Activated CD4-positive, alpha-beta memory T cell treated with anti-CD3 and anti-CD28 coated beads, Interleukin-2, amount 10 ng/mL, durations not matched to agents 7 days and 5 days (primary cell): ENCODE measurements around the gene CBFA2T3. TPM values are rescaled to one million over a fixed set of nuclear protein-coding genes. Genes with fewer than 3 reads are reported as not detected.

ENCODE experiments used
- CTCF ChIA-PET: fragments of 350-600 bp; sonication (Branson Sonifier 250); formaldehyde crosslinking; loops from one replicate; lab custom pipeline; 2021; ENCODE audit warnings: antibody characterized with exemption, inconsistent platforms; lab: Charles Lee
- POLR2A ChIA-PET: fragments of 350-600 bp; sonication (Branson Sonifier 250); formaldehyde crosslinking; loops from one replicate; lab custom pipeline; 2021; ENCODE audit warnings: antibody characterized with exemption; lab: Charles Lee
- DNase-seq: peaks from one replicate; pipeline ENCODE4 v3.0.0-alpha.2; 2020
- H3K27ac Mint-ChIP-seq: one replicate; pipeline ENCODE4 v1.8.0; 2021; ENCODE audit warnings: mild to moderate bottlenecking, mixed read lengths
- H3K27me3 Mint-ChIP-seq: one replicate; pipeline ENCODE4 v1.8.0; 2021; ENCODE audit warnings: mixed read lengths
- H3K36me3 Mint-ChIP-seq: one replicate; pipeline ENCODE4 v1.8.0; 2021; ENCODE audit warnings: low read depth, mixed read lengths
- H3K4me1 Mint-ChIP-seq: one replicate; pipeline ENCODE4 v1.8.0; 2021; ENCODE audit warnings: mixed read lengths
- H3K4me3 Mint-ChIP-seq: one replicate; pipeline ENCODE4 v1.8.0; 2021; ENCODE audit warnings: mild to moderate bottlenecking, mixed read lengths
- H3K9me3 Mint-ChIP-seq: one replicate; pipeline ENCODE4 v1.8.0; 2021; ENCODE audit warnings: mixed read lengths
- total RNA-seq, 2 experiments: library from RNA; stranded (reverse); gene quantifications; one replicate each; pipeline ENCODE4 v1.2.3, GENCODE V29; 2021

Gene CBFA2T3
- total RNA-seq, 2 experiments from 2014 or later, result not detected

DNA sequence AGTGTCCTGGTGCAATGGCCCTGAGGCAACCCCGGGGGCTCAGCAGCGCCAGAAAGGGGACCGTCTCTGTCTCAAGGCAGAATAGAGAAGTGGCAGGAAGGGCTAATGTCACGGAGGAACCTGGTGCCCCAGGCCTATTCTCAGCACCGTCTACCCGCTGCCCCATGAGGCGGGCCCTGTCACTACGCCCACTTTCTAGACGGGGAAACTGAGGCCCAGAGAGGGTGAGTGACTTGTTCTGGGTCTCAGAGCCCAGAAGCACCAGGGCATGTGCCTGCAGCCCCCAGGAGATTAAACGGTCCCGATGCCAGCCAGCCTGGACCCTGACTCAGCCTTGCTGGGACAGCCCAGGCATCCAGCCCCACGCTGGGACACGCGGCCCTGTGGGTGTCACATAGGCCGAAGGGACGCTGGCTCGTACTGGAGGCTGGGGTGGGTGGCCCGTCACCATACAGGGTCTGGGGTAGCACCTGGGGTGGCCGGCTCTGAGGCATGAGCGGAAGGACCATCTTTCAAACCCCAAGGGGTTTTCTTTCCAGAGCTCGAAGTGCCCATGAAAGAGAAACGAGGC is 70.4 kb downstream of the CBFA2T3 start:
- ChIA-PET CTCF (no interaction called here), POLR2A (no interaction called here)
- H3K4me3 Mint-ChIP-seq, result no peak overlapping the region
- H3K27ac Mint-ChIP-seq, result no peak overlapping the region
- no peaks in the 10 kb centered on the region for H3K9me3 Mint-ChIP-seq
- H3K4me1 Mint-ChIP-seq, result no peaks in the 10 kb centered on the region
- no peaks in the 10 kb centered on the region for H3K27me3 Mint-ChIP-seq
- no peaks in the 10 kb centered on the region for H3K36me3 Mint-ChIP-seq
- no peak for DNase-seq

DNA sequence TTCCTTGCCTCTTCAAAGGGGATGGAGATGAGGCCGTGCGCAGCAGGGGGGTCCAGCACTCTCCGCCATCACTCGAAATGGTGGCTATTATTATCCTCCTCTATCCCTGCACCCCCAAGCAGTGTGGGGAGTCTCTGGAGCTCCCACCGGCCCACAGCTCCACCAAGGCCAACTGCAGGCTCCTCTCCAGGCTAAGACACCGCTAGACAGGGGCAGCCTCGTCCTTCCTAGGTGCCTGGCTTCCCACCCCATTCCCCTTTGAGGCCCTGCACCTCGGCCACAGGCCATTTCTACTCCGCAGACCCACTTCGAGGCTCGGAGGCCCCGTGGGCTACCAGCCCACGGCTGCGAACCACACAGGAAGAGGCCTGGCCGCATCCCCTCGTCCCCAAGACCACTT is 71.0 kb downstream of the CBFA2T3 start:
- no peaks in the 10 kb centered on the region for H3K27me3 Mint-ChIP-seq
- H3K4me3 Mint-ChIP-seq, result no peak overlapping the region
- H3K9me3 Mint-ChIP-seq, result no peaks in the 10 kb centered on the region
- no peak overlapping the region for H3K27ac Mint-ChIP-seq
- H3K4me1 Mint-ChIP-seq, result no peaks in the 10 kb centered on the region
- H3K36me3 Mint-ChIP-seq, result no peaks in the 10 kb centered on the region
- CTCF ChIA-PET, result no interaction called here
- no peak for DNase-seq
- POLR2A ChIA-PET, result no interaction called here

DNA sequence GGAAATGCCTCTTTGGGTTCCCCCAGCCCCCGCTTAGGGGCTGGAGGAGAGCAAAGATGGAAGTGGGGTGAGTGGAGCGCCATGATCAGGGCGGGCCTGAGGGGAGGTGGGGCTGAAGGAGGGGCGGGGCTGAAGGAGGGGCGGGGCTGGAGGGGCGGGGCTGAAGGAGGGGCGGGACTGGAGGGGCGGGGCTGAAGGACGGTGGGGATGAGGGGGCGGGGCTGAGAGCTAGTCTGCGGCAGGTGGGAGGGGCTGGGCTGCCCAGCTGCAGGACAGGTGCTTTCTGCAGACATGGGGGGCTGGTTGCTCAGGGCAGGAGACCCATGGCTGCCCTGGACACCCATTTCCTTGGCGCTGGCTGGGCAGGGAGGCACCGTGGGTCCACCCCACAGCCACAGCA is 71.4 kb downstream of the CBFA2T3 start:
- Mint-ChIP-seq H3K36me3 (no peaks in the 10 kb centered on the region), H3K27me3 (no peaks in the 10 kb centered on the region), H3K4me3 (no peak overlapping the region), H3K27ac (no peak overlapping the region), H3K4me1 (no peaks in the 10 kb centered on the region), H3K9me3 (no peaks in the 10 kb centered on the region)
- ChIA-PET CTCF (no interaction called here), POLR2A (no interaction called here)
- no peak for DNase-seq

DNA sequence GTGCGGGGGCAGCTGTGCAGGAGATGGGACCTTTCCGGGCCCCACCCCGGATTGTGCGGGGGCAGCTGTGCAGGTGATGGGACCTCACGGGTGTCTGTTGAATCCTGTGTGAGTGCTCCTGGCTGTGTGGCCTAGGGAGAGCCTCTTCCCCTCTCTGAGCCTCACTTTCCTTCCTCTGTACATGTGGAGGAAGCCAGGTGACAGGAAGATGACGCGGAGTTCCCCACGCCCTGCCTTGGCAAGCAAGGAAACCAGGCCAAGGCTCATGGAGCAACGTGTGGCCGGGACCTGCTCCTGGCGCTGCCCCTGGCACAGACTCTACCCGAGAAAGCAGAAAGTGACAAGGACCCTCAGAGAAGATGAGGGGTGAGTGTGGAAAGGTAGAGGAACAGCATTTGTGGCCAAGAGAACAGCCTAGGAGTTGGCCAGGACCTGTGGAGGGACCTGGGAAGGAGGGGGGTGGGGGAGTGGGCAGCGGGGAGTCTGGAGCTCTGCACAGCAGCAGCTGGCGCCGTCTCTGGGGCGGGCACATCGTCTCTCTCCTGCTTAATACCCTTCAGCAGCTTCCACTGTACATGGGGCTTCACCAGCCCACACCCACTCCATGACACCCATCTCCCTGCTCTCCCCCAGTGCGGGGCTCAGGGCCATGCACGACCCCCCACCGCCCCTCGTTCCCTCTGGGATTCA is 72.2 kb downstream of the CBFA2T3 start:
- CTCF ChIA-PET, result no interaction called here
- no peaks in the 10 kb centered on the region for H3K36me3 Mint-ChIP-seq

DNA sequence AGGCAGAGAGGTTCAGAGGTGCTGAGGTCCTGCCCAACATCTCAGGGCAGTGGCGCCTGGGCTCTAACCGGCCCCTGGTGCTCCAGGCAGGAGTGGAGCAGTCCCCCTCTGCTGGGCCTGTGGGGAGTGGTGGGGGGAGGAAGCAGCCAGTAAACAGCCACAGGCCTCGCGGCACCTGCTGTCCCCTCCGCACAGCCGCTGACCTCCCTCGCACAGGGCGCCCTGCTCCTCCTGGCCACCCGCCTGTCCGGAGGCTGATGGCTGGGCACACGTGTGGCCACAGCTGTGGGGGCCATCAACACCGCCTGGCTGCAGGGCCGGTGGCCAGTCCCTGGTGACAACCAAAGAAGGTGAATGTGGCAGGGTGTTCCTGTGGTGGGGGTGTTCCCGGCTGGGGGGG is 73.7 kb downstream of the CBFA2T3 start:
- H3K27ac Mint-ChIP-seq, result no peak overlapping the region
- H3K36me3 Mint-ChIP-seq, result no peaks in the 10 kb centered on the region
- H3K9me3 Mint-ChIP-seq, result no peaks in the 10 kb centered on the region
- CTCF ChIA-PET, result no interaction called here
- POLR2A ChIA-PET, result no interaction called here
- H3K4me1 Mint-ChIP-seq, result no peaks in the 10 kb centered on the region
- no peak for DNase-seq
- H3K27me3 Mint-ChIP-seq, result no peaks in the 10 kb centered on the region
- H3K4me3 Mint-ChIP-seq, result no peak overlapping the region

More for the DNA sequence above, 72.2 kb downstream of the CBFA2T3 start:
- POLR2A ChIA-PET, result no interaction called here
- H3K4me3 Mint-ChIP-seq, result no peak overlapping the region
- no peak for DNase-seq
- no peaks in the 10 kb centered on the region for H3K27me3 Mint-ChIP-seq
- H3K9me3 Mint-ChIP-seq, result no peaks in the 10 kb centered on the region
- H3K4me1 Mint-ChIP-seq, result no peaks in the 10 kb centered on the region
- no peak overlapping the region for H3K27ac Mint-ChIP-seq

DNA sequence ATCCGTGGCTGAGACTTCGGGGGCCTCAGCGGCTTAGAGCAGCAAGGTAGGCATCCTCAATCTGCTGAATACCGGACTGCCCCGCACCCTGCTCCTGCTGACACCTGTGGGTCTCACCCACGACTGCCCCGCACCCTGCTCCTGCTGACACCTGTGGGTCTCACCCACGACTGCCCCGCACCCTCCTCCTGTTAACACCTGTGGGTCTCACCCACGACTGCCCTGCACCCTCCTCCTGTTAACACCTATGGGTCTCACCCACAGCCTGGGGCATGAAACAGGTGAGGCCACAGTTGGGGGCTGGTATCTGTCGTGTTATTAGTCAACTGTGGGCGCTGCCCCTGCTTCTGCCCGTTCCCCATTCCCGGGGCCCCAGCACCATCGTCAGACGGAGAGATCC is 74.3 kb downstream of the CBFA2T3 start:
- H3K9me3 Mint-ChIP-seq, result no peaks in the 10 kb centered on the region
- H3K4me1 Mint-ChIP-seq, result no peaks in the 10 kb centered on the region
- H3K36me3 Mint-ChIP-seq, result no peaks in the 10 kb centered on the region
- H3K27ac Mint-ChIP-seq, result no peak overlapping the region
- CTCF ChIA-PET, result no interaction called here
- no peaks in the 10 kb centered on the region for H3K27me3 Mint-ChIP-seq
- no peak for DNase-seq
- no peak overlapping the region for H3K4me3 Mint-ChIP-seq
- POLR2A ChIA-PET, result no interaction called here

DNA sequence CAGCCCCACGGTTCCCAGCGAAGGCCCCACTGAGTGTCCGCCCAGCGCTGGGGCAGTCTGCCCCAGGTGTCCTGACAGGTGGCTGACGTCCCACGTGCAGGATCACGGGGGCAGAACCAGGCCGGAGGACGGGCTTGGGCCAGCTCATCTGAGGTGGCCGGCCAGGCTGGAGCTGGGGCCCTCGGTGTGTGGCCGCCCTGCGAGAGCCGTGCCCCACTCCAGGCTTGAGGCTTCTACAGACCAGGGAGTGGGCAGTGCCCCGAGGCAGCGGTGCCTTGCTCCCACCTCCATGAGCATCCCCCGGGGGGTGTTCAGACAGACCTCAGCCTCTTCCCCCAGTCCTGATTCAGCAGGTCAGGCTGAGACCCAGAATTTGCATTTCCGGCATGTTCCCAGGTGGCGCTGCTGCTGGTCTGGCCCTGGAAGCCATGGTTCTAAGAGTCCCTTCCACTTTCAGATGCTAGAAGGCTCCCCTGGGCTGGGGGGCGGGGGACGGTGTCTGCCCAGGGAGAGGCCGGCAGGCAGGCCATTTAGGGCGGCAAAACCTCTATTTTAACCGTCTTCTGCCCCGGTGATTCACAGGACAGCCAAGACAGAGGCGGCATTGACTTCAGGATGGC is 75.2 kb downstream of the CBFA2T3 start:
- DNase-seq, result no peak
- POLR2A ChIA-PET, result no interaction called here
- Mint-ChIP-seq H3K4me3 (no peak overlapping the region), H3K27me3 (no peaks in the 10 kb centered on the region), H3K36me3 (no peaks in the 10 kb centered on the region), H3K27ac (no peak overlapping the region), H3K9me3 (no peaks in the 10 kb centered on the region), H3K4me1 (no peaks in the 10 kb centered on the region)
- CTCF ChIA-PET, result no interaction called here

DNA sequence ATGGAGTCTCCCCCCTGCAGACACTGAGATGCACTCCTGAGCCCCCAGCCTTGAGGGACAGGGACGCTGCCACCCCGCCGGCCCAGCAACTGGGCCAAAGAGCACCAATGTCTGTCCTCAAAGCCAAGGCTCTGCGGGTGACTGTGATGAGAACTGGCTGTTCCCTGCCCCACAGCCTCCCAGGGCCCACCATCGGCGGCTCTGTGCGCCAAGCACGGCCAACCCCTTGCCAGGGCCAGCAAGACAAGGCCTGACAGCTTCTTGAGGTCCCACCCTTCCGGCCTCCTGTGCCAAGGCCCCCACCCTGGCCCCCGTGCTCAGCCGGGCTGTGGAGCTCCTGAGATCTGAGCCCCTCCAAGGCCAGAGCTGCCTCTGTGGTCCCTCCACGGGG is 76.3 kb downstream of the CBFA2T3 start:
- ChIA-PET CTCF (no interaction called here), POLR2A (interaction anchor here (0.5 kb wide), 1 partner anchor 99 kb away, joined by 3 read pairs; no protein-coding TSS in a partner anchor)
- H3K9me3 Mint-ChIP-seq, result no peaks in the 10 kb centered on the region
- no peak for DNase-seq
- no peaks in the 10 kb centered on the region for H3K4me1 Mint-ChIP-seq
- H3K4me3 Mint-ChIP-seq, result no peak overlapping the region
- no peaks in the 10 kb centered on the region for H3K36me3 Mint-ChIP-seq
- H3K27ac Mint-ChIP-seq, result no peak overlapping the region
- H3K27me3 Mint-ChIP-seq, result no peaks in the 10 kb centered on the region

DNA sequence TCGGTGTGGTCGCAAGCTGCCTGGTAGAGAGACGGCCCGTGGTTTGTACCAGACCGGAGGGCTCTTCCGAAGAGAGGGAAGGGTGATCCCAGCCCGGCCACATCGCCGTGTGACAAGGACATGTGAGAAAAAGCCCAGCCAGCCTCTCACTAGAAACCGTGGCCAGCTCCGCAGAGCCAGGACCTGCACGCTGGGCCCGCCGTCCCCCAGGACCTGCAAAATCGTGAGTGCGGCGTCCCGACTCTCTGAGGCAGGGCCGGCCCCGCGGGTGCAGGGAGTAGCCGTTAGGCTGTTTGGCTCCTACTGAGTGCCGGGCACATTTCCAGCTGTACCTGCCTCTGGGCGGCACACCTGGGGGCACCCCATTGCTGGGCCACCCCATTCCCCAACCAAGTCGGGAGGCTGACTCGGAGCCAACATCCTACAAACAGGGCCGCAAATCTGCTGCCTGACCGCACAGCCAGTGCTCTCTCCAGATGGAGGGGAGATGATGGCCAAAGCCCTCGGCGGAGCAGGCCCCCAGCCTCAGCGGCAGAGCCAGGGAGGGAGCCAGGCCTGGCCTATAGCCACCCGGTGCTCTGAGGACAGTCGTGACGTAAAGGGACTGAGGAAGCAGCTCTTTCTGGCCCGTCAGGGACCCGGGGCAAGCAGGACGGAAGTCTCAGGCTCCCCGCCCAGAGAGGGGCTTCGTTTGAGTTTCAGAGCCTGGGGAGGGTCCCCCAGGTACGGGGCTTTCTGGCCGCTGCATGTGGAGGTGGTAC is 76.9 kb downstream of the CBFA2T3 start:
- no peak overlapping the region for H3K27ac Mint-ChIP-seq
- H3K4me1 Mint-ChIP-seq, result no peaks in the 10 kb centered on the region
- DNase-seq, result no peak
- no peak overlapping the region for H3K4me3 Mint-ChIP-seq
- POLR2A ChIA-PET, result interaction anchor here (0.5 kb wide), 1 partner anchor 100 kb away, joined by 3 read pairs; no protein-coding TSS in a partner anchor
- H3K27me3 Mint-ChIP-seq, result no peaks in the 10 kb centered on the region
- no peaks in the 10 kb centered on the region for H3K36me3 Mint-ChIP-seq
- CTCF ChIA-PET, result no interaction called here
- H3K9me3 Mint-ChIP-seq, result no peaks in the 10 kb centered on the region

DNA sequence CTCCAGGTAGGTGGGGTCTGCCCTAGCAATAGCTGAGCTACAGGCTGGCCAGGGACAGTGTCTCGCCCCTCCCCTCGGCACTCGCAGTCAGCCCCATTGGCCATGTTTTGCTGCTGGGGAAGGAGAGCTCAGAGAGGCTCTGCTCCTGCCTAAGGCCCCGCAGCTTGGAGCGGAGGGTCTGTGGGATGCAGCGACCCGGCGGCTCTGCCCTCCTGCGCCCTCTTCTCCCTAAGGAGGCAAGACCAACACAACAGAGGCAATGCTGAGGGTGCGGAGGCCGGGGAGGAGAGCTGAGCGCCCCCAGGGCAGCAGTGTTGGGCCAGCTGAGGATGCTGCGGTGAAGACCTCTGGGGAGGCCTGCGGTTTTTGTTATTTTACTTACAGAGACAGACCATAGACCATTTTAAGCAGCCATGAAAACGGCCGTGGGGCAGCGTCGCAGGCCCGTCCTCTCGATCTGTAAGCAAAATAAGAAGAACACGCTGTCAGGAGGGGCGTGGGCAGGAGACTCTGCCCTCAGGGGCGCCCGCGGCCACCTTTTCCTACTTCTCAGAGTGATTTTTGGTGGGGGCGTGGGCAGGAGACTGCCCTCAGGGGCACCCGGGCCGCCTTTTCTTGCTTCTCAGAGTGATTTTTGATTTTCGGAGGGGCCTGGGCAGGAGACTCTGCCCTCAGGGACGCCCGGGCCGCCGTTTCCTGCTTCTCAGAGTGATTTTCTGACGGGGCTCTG is 79.1 kb downstream of the CBFA2T3 start:
- Mint-ChIP-seq H3K27me3 (no peaks in the 10 kb centered on the region), H3K4me1 (no peaks in the 10 kb centered on the region), H3K27ac (no peak overlapping the region), H3K4me3 (no peak overlapping the region), H3K36me3 (no peaks in the 10 kb centered on the region), H3K9me3 (no peaks in the 10 kb centered on the region)
- ChIA-PET POLR2A (no interaction called here), CTCF (no interaction called here)
- no peak for DNase-seq

DNA sequence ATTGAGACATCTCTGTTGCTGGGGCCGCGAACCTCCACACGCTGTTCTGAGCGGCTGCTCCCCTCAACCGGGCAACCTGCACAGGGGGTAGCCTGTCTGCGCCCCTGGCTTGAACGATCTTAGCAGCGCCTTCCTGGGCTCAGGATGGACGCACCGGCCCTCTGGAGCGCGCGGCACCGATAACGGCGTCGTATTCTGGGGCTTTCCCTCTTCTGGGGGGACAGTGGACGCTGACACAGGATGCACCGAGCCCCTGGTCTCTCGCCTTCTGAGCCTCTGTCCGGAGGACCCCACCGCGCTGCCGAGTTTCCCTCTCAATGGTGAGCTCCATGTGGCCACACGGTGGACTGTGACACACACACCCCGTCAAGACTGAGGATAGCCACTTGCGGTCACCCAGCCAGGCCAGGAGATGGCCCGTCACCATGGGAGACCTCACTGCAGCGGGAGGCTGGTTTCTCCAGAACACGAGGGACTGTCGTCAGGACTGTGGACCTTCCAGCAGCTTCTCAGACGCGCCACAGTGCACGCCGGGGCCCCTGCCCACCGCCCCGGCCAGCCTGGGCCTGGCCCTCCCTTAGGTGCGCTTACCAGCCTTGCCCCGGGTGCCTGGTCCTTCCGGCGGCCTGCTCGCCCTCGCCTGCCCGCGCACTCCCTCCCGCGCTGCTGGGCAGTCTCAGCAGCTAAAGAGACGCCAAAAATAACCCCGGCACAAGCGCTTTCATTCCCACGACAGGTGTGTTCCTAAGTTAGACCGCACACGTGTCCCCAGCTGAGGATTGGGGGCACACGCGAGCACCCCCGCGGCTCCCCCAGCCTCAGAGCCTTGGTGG is 80.6 kb downstream of the CBFA2T3 start:
- Mint-ChIP-seq H3K27me3 (no peaks in the 10 kb centered on the region), H3K36me3 (no peaks in the 10 kb centered on the region), H3K4me3 (no peak overlapping the region), H3K9me3 (no peaks in the 10 kb centered on the region), H3K27ac (no peak overlapping the region), H3K4me1 (no peaks in the 10 kb centered on the region)
- ChIA-PET CTCF (no interaction called here), POLR2A (no interaction called here)
- no peak for DNase-seq

DNA sequence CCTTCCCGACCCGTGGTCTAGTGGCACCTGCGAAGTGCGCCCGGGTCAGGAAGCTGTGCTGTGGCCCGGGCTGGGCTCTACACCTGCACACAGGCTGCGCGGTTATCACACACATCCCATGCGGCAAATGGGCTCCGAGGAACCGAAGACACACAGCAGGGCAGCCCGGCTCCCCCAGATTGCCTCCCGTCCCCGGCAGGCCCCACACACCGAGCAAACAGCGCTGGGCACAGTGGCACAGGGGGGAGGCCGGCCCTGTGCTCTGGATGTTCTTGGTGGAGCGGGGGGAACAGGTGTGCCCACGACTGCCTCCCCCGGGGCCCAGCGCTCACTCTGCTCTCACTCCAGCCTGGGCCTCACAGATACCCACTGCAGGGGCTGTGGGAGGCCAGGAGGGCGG is 81.7 kb downstream of the CBFA2T3 start:
- Mint-ChIP-seq H3K9me3 (no peaks in the 10 kb centered on the region), H3K27ac (no peak overlapping the region), H3K27me3 (no peaks in the 10 kb centered on the region), H3K36me3 (no peaks in the 10 kb centered on the region), H3K4me3 (no peak overlapping the region), H3K4me1 (no peaks in the 10 kb centered on the region)
- CTCF ChIA-PET, result no interaction called here
- POLR2A ChIA-PET, result no interaction called here
- DNase-seq, result no peak
